Keratinocyte (primary cell): ENCODE measurements around the gene PXYLP1. TPM values are rescaled to one million over a fixed set of nuclear protein-coding genes. Genes with fewer than 3 reads are reported as not detected.

Experiments
- DNase-seq: peaks from one replicate; pipeline ENCODE4 v3.0.0-alpha.2; 2011; ENCODE audit warnings: low read depth, missing footprints, low spot score
- FAIRE-seq: peaks from 2 replicates; lab custom pipeline; 2011; peaks lifted over from hg19 to GRCh38; lab: Jason Lieb, UNC
- H2AFZ ChIP-seq: 2 replicates; pipeline ENCODE4 v1.6.0; 2012; ENCODE audit warnings: low read length, control low read depth, inconsistent platforms; ENCODE audit not compliant: control insufficient read depth
- H3K27ac ChIP-seq: 2 replicates; pipeline ENCODE4 v1.5.1; 2011; ENCODE audit warnings: low read length; ENCODE audit not compliant: control insufficient read depth, insufficient read depth
- H3K27me3 ChIP-seq: 3 replicates; pipeline ENCODE4 v1.6.0; 2011; ENCODE audit warnings: low read length; ENCODE audit not compliant: control insufficient read depth, insufficient read depth; ENCODE audit errors: extremely low read depth
- H3K36me3 ChIP-seq, 2 experiments: 2 replicates in 1 of 2; 3 replicates in 1 of 2; pipeline ENCODE4 v1.5.1; 2011; ENCODE audit warnings: low read length in 2 of 2, mild to moderate bottlenecking in 1 of 2; ENCODE audit not compliant: control insufficient read depth in 2 of 2, insufficient read depth in 2 of 2; ENCODE audit errors: extremely low read depth in 1 of 2
- H3K4me1 ChIP-seq: 3 replicates; pipeline ENCODE4 v1.5.1; 2011; ENCODE audit warnings: low read length; ENCODE audit not compliant: control insufficient read depth, insufficient read depth; ENCODE audit errors: extremely low read depth
- H3K4me2 ChIP-seq: 3 replicates; pipeline ENCODE4 v1.6.0; 2011; ENCODE audit warnings: low read depth, low read length; ENCODE audit not compliant: control insufficient read depth, insufficient read depth; ENCODE audit errors: extremely low read depth
- H3K4me3 ChIP-seq, 3 experiments: fragments of 200-600 bp in 1 of 3; sonication (generic) in 1 of 3; 2 replicates in 2 of 3; 3 replicates in 1 of 3; pipeline ENCODE4 v1.5.1; 2011 to 2016; ENCODE audit warnings: low read length in 3 of 3, mild to moderate bottlenecking in 3 of 3, control low read depth in 2 of 3, inconsistent platforms in 1 of 3, low read depth in 1 of 3, mixed read lengths in 1 of 3, mixed run types in 1 of 3, moderate library complexity in 1 of 3; ENCODE audit not compliant: control insufficient read depth in 2 of 3, insufficient read depth in 2 of 3; ENCODE audit errors: extremely low read depth in 1 of 3
- H3K79me2 ChIP-seq: 2 replicates; pipeline ENCODE4 v1.6.0; 2012; ENCODE audit warnings: low read length; ENCODE audit not compliant: control insufficient read depth, insufficient read depth
- H3K9ac ChIP-seq: 3 replicates; pipeline ENCODE4 v1.6.0; 2011; ENCODE audit warnings: low read length; ENCODE audit not compliant: control insufficient read depth, insufficient read depth; ENCODE audit errors: extremely low read depth
- H3K9me1 ChIP-seq: 3 replicates; pipeline ENCODE4 v1.6.0; 2011; ENCODE audit warnings: low read length; ENCODE audit not compliant: control insufficient read depth, insufficient read depth; ENCODE audit errors: extremely low read depth
- H3K9me3 ChIP-seq: 2 replicates; pipeline ENCODE4 v1.5.1; 2012; ENCODE audit warnings: low read depth, low read length; ENCODE audit not compliant: control insufficient read depth
- H4K20me1 ChIP-seq: 3 replicates; pipeline ENCODE4 v1.6.0; 2011; ENCODE audit warnings: low read length; ENCODE audit not compliant: control insufficient read depth, insufficient read depth; ENCODE audit errors: extremely low read depth
- CTCF ChIP-seq, 3 experiments: IDR thresholded peaks in 1 of 3; conservative IDR thresholded peaks in 1 of 3; optimal IDR thresholded peaks in 1 of 3; 2 replicates in 2 of 3; 3 replicates in 1 of 3; pipeline versions ENCODE3 to v1.5.1; 2011; ENCODE audit warnings: low read length in 3 of 3, mild to moderate bottlenecking in 3 of 3, moderate library complexity in 2 of 3, control low read depth in 1 of 3, inconsistent platforms in 1 of 3; ENCODE audit not compliant: insufficient read depth in 2 of 3; ENCODE audit errors: extremely low read depth in 1 of 3
- EZH2 ChIP-seq: IDR thresholded peaks from one replicate; pipeline ENCODE4 v1.6.1; 2012; ENCODE audit warnings: inconsistent platforms, mild to moderate bottlenecking, low read length, moderate library complexity
- dilution Hi-C: fragments of 300-500 bp; cut with MboI; formaldehyde crosslinking; loops from one replicate; pipeline ENCODE4 v1.7.0; 2020; ENCODE audit warnings: low sequenced_read_pairs; ENCODE audit not compliant: extremely low pct_ligation_motif_present
- polyA plus RNA-seq, 5 experiments: library from polyadenylated mRNA; depleted of rRNA in 3 of 5; stranded (reverse) in 3 of 5; stranded (forward) in 1 of 5; unstranded in 1 of 5; fragments of >200 nt; gene quantifications; 1 replicate in 1 of 5; 2 replicates in 3 of 5; 3 replicates in 1 of 5; pipeline versions ENCODE4 v1.2.1 to v1.2.3, GENCODE V29; 2011 to 2012; ENCODE audit warnings: missing spikeins in 2 of 5, low read depth in 1 of 5, low replicate concordance in 1 of 5

The PXYLP1 gene
- polyA plus RNA-seq, 1 donor (not counting 4 experiments of a cell fraction or from before 2014, with no cell fraction given), result 3.0 TPM

GRCh38 chr3:141337523-141337854, 105.9 kb downstream of the PXYLP1 start:
- no peak for DNase-seq
- Histone ChIP-seq H3K27ac (peak overlapping the region; percentile 11), H3K36me3 (no peaks in the 10 kb centered on the region), H3K9ac (no peak overlapping the region), H3K4me1 (peaks cover 12% of the 10 kb centered on the region), H3K27me3 (no peaks in the 10 kb centered on the region), H2AFZ (peak overlapping the region; percentile 22), H3K9me1 (no peaks in the 10 kb centered on the region), H3K4me2 (peak overlapping the region; percentile 50), H3K9me3 (no peaks in the 10 kb centered on the region), H3K4me3 (no peak overlapping the region), H3K79me2 (no peaks in the 10 kb centered on the region), H4K20me1 (no peaks in the 10 kb centered on the region)
- dilution Hi-C loops, result no loop called here
- no peak for FAIRE-seq
- TF ChIP-seq EZH2 (no peak), CTCF (optimal IDR thresholded peaks at IDR 0.05 in 1 of 3, IDR thresholded peaks at IDR 0.05 in 1 of 3, conservative IDR thresholded peaks at IDR 0.05 in 1 of 3; ENCODE audit: extremely low read depth in 1 of 3, insufficient read depth in 2 of 3, low read length in 3 of 3) (no peak)

GRCh38 chr3:141337991-141338390, 106.4 kb downstream of the PXYLP1 start:
- H3K36me3 ChIP-seq, result no peaks in the 10 kb centered on the region
- H3K27ac ChIP-seq, result no peak overlapping the region
- H3K4me3 ChIP-seq, result no peak overlapping the region
- H3K4me2 ChIP-seq, result no peak overlapping the region
- no peak for DNase-seq
- H3K9me3 ChIP-seq, result no peaks in the 10 kb centered on the region
- dilution Hi-C loops, result no loop called here
- no peaks in the 10 kb centered on the region for H3K27me3 ChIP-seq
- peaks cover 12% of the 10 kb centered on the region for H3K4me1 ChIP-seq
- no peak overlapping the region for H3K9ac ChIP-seq
- no peaks in the 10 kb centered on the region for H3K9me1 ChIP-seq
- no peaks in the 10 kb centered on the region for H4K20me1 ChIP-seq
- FAIRE-seq, result no peak
- TF ChIP-seq CTCF (optimal IDR thresholded peaks at IDR 0.05 in 1 of 3, IDR thresholded peaks at IDR 0.05 in 1 of 3, conservative IDR thresholded peaks at IDR 0.05 in 1 of 3; ENCODE audit: extremely low read depth in 1 of 3, insufficient read depth in 2 of 3, low read length in 3 of 3) (no peak), EZH2 (no peak)
- no peaks in the 10 kb centered on the region for H3K79me2 ChIP-seq
- no peak overlapping the region for H2AFZ ChIP-seq
